GM12872 (cell line): ENCODE results near the gene WDR35.

Experiments used
- CTCF ChIP-seq: IDR thresholded peaks from 3 replicates; pipeline ENCODE4 v1.5.1; 2011; ENCODE audit warnings: low read depth, mild to moderate bottlenecking, low read length, moderate library complexity; ENCODE audit not compliant: insufficient read depth

The WDR35 gene

GRCh38 chr2:19989667-19990415 is at the start of gene WDR35:
TSS of gene WDR35 (minus strand) at chr2:19990105. CDS start at chr2:19990015, 90 bp downstream.
- TF ChIP-seq CTCF = no peak

GRCh38 chr2:20037660-20038059 is 47.8 kb upstream of the WDR35 start:
- no peak for TF ChIP-seq CTCF

- TF ChIP-seq CTCF = no peak
Observed at GRCh38 chr2:20035955-20036666, 46.2 kb upstream of the WDR35 start.

GRCh38 chr2:20034821-20035220 is 44.9 kb upstream of the WDR35 start:
- TF ChIP-seq CTCF = no peak

GRCh38 chr2:20034218-20034617 is 44.3 kb upstream of the WDR35 start:
- TF ChIP-seq CTCF = no peak

GRCh38 chr2:20033322-20033721 is 43.4 kb upstream of the WDR35 start:
- no peak for TF ChIP-seq CTCF

- no peak for TF ChIP-seq CTCF
Observed at GRCh38 chr2:20030224-20030623, 40.3 kb upstream of the WDR35 start.
